Central memory CD8-positive, alpha-beta T cell (primary cell): ENCODE measurements around the gene KCTD14.
"Not testable (repeated sequence)": the region's sequence is repeated elsewhere in the genome, so short reads cannot be mapped to it uniquely, and the experiment has no call there.

Source experiments
- ATAC-seq: fragments of 150-1000 bp; cut with Tn5 transposase; replicated peaks from 2 replicates; pipeline ENCODE4 v1.10.0; 2022; ENCODE audit warnings: mild to moderate bottlenecking, moderate FRiP score, moderate number of reproducible peaks; ENCODE audit not compliant: poor library complexity, severe bottlenecking; ENCODE audit errors: extremely low read depth
- DNase-seq, 2 donors: peaks; one replicate each; pipeline ENCODE4 v3.0.0; 2021; ENCODE audit warnings: low spot score in 2 of 2
- H3K27ac Mint-ChIP-seq: one replicate; pipeline ENCODE4 v1.8.0; 2022; ENCODE audit warnings: low read depth, mild to moderate bottlenecking, moderate library complexity, mixed read lengths
- H3K27me3 Mint-ChIP-seq: one replicate; pipeline ENCODE4 v1.8.0; 2022; ENCODE audit warnings: mixed read lengths
- H3K36me3 Mint-ChIP-seq: one replicate; pipeline ENCODE4 v1.8.0; 2022; ENCODE audit warnings: mild to moderate bottlenecking, moderate library complexity, mixed read lengths; ENCODE audit not compliant: insufficient read depth
- H3K4me1 Mint-ChIP-seq: one replicate; pipeline ENCODE4 v1.8.0; 2022; ENCODE audit warnings: mixed read lengths
- H3K4me3 Mint-ChIP-seq: one replicate; pipeline ENCODE4 v1.8.0; 2022; ENCODE audit warnings: mild to moderate bottlenecking, moderate library complexity, mixed read lengths
- H3K9me3 Mint-ChIP-seq: one replicate; pipeline ENCODE4 v1.8.0; 2022; ENCODE audit warnings: mixed read lengths

Gene KCTD14

DNA sequence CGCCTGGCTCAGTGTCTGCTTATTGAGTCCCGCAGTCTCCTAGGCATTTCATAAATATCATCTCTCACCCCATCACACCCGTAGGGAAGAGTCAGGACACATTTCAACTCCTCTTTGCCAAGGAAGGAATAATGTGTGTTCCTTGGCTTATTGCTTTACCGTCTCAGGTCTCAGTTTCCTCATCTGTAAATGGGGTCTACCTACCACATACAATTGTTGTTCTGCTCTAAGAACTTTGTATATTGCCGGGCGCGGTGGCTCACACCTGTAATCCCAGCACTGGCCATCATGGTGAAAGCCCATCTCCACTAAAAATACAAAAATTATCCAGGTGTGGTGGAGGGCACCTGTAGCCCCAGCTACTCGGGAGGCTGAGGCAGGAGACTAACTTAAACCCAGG lies 37.5 kb upstream of the KCTD14 start:
- no peak for DNase-seq
- Mint-ChIP-seq H3K27me3 (no peaks in the 10 kb centered on the region), H3K36me3 (no peaks in the 10 kb centered on the region), H3K4me1 (no peaks in the 10 kb centered on the region), H3K27ac (no peak overlapping the region), H3K9me3 (no peaks in the 10 kb centered on the region), H3K4me3 (no peak overlapping the region)
- ATAC-seq: no peak

DNA sequence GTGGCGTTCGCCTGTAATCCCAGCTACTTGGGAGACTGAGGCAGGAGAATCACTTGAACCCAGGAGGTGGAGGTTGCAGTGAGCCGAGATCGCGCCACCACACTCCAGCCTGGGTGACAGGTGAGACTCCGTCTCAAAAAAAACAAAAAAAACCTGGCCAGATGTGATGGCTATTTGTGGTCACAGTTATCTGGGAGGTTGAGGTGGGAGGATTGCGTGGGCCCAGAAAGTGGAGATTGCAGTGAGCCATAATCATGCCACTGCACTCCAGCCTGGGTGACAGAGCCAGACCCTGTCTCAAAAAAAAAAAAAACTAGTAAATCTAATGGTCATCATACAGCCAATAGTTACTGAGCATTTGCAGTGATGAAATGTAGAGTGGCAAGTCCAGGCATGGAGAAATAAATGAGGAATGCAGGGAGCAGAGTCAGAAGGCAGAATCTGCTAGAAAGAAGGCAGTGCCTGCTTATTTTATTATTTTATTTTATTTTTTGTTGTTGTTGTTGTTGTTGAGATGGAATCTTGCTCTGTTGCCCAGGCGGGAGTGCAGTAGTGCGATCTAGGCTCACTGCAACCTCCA lies 36.8 kb upstream of the KCTD14 start:
- not testable (repeated sequence) for ATAC-seq, H3K4me1 Mint-ChIP-seq, H3K4me3 Mint-ChIP-seq, H3K9me3 Mint-ChIP-seq, H3K27me3 Mint-ChIP-seq, H3K36me3 Mint-ChIP-seq, DNase-seq, H3K27ac Mint-ChIP-seq

DNA sequence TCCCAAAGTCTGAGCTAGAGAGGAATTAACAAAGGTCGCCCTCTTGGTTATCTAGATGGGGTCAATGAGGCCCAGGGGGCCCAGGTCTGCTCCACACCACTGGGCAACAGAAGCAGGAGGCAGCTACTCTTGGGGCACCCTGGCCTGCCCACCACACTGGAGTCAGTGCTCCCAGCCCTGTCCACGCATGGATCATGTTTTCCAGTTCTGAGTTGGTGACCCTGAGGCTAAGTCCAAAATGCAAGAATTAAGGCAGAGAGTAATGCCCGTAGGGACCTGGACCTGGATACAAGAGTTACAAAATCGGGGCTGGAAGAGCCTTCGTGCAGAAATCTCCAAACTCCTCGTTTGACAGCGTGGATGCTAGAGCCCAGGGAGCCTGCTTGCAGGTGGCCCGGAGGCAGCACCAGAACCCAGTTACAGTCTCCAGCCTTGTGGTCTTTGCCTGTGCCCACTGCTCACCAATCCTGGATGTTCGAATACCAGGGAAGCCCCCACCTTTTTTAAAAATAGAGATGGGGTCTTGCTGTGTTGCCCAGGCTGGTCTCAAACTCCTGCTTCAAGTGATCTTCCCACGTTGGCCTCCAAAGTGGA lies 34.5 kb upstream of the KCTD14 start:
- H3K36me3 Mint-ChIP-seq: no peaks in the 10 kb centered on the region
- no peaks in the 10 kb centered on the region for H3K27me3 Mint-ChIP-seq
- H3K4me1 Mint-ChIP-seq: no peaks in the 10 kb centered on the region
- no peak overlapping the region for H3K27ac Mint-ChIP-seq
- DNase-seq: no peak
- no peak overlapping the region for H3K4me3 Mint-ChIP-seq
- ATAC-seq: no peak
- H3K9me3 Mint-ChIP-seq: no peaks in the 10 kb centered on the region

DNA sequence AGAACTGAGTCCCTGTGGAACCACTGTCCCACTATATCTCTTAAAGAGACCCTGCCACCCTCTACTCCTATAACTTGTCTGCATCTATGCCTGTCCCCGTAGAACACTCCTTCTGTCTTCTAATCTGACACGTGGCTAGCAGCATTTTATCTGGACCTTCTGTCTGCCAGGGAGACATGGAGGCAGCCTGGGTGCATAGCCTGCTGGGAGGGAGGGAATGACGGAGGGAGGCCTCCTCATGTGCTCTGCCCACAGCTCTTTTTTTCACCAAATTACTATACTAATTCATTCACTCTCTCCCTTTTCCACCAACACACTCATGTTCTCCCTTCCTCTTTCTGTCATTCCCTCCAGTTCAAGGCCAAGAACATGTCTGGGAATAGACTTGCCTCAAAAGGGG lies 33.0 kb upstream of the KCTD14 start:
- H3K36me3 Mint-ChIP-seq: no peaks in the 10 kb centered on the region
- no peak overlapping the region for H3K4me3 Mint-ChIP-seq
- DNase-seq: no peak
- H3K27ac Mint-ChIP-seq: no peak overlapping the region
- no peaks in the 10 kb centered on the region for H3K9me3 Mint-ChIP-seq
- H3K27me3 Mint-ChIP-seq: no peaks in the 10 kb centered on the region
- no peak for ATAC-seq
- no peaks in the 10 kb centered on the region for H3K4me1 Mint-ChIP-seq

DNA sequence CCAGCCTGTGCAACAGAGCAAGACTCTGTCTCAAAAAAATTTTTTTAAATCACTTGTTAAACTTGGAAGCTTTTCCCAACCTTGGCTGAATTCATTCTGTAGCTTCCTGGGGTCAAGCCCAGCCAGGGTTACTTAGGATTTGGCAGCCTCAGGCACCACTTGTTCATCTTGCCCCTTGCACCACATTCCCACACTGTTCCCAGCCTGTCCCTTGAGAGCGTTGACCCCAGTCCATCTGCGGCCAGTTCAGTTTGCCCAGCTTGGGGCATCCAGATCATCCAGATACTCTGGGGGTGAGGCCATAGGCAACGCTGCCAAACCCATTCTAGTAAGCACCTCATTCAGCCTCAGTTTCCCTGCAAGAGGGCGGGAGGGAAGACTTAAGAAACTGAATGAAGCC lies 31.9 kb upstream of the KCTD14 start:
- Mint-ChIP-seq H3K27ac (no peak overlapping the region), H3K36me3 (no peaks in the 10 kb centered on the region), H3K4me3 (no peak overlapping the region), H3K9me3 (no peaks in the 10 kb centered on the region), H3K27me3 (no peaks in the 10 kb centered on the region), H3K4me1 (no peaks in the 10 kb centered on the region)
- no peak for DNase-seq
- no peak for ATAC-seq

DNA sequence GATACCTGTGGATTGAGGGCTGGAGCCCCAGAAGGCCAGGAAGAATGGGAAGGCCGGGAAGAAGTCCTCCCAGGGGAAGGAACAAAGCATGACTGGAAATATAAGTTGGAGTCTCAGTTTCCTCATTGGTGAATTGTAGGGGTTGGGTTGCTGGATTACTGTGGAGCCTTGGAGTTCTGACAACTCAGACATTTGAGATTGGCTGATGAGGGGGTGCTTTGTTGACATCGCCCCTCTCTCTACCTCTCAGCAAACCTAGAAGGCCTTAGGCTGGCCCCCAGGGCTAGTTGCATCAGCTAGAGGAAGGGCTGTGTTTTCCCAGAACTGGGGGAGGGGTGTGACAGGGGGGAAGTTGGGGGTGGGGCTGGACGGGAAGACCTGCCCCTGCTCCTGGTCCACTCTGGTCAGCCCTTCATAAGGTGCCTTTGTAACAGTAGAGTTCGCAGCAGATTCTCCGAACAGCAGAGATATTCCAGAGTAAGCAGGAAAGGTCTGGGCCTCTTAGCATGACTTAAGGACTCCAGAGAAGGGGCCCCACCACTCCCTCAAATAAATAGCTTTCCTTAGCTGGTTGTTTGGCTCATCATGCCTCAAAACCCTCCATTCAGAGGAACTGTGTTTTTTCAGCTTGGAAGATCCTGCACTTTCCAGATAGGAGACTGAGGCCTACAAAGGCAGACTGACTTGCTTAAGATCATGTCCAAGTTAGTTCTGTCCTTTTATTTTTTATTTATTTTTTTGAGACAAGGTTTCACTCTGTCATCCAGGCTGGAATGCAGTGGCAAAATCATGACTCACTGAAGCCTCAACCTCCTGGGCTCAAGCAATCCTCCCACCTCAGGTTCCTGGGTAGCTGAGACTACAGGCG lies 28.1 kb upstream of the KCTD14 start:
- DNase-seq (no peak), ATAC-seq (no peak)
- peaks cover 3% of the 10 kb centered on the region for H3K4me1 Mint-ChIP-seq
- H3K27me3 Mint-ChIP-seq: no peaks in the 10 kb centered on the region
- no peaks in the 10 kb centered on the region for H3K36me3 Mint-ChIP-seq
- no peak overlapping the region for H3K4me3 Mint-ChIP-seq
- H3K27ac Mint-ChIP-seq: no peak overlapping the region
- H3K9me3 Mint-ChIP-seq: no peaks in the 10 kb centered on the region

DNA sequence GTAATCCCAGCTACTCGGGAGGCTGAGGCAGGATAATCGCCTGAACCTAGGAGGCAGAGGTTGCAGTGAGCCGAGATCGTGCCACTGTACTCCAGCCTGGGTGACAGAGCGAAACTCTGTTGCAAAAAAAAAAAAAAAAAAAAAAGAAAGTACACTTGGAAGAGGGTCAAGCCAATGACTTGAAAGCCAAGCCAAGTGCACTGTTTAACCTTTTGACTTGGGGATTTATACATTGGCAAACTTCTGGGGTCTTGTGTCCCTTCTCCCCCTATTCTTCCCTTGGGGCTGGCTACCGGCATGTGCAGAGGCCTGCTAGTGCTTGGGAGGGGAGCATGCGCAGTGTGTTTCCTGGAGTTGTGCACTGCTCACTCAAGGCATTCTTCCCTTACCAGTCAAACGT lies 26.3 kb upstream of the KCTD14 start:
- Mint-ChIP-seq H3K4me3 (no peak overlapping the region), H3K4me1 (peaks cover 10% of the 10 kb centered on the region), H3K27ac (no peak overlapping the region), H3K27me3 (no peaks in the 10 kb centered on the region), H3K9me3 (no peaks in the 10 kb centered on the region), H3K36me3 (peaks cover 3% of the 10 kb centered on the region)
- no peak for ATAC-seq
- no peak for DNase-seq

DNA sequence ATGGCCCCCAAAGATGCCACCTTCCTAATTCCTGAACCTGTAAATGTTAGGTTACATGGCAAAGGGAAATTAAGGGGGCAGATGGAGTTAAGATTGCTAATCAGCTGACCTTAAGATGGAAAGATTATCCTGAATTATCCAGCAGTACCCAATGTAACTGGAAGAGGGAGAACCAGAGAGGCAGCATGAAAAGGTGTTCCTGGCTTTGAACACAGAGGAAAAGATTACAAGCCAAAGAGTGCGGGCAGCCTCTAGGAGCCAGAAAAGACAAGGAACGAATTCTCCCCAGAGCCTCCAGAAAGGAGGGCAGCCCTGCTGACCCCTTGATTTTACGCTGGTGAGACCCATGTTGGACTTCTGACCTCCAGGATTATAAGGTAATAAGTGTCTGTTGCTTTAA lies 25.5 kb upstream of the KCTD14 start:
- H3K4me3 Mint-ChIP-seq: no peak overlapping the region
- no peaks in the 10 kb centered on the region for H3K9me3 Mint-ChIP-seq

DNA sequence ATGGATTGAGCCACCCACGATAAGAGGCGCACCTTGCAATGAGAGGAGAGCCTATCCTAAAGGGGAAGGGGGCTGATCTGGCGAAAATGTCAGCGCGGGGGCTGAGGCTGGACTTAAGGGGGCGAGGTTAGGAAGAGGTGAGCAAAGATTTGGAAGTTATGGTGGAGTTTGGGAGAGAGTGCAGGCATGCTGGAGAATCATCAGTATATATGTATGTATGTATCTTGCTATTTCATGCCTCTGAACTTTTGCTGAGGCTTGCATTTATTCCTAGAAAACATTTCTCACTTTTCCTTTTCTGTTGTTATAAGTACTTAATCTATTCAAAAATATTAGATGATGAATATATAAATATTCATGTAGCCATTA lies 23.4 kb upstream of the KCTD14 start:
- peaks cover 10% of the 10 kb centered on the region for H3K4me1 Mint-ChIP-seq
- no peak overlapping the region for H3K27ac Mint-ChIP-seq
- ATAC-seq (no peak), DNase-seq (no peak)
- no peaks in the 10 kb centered on the region for H3K9me3 Mint-ChIP-seq
- no peaks in the 10 kb centered on the region for H3K27me3 Mint-ChIP-seq
- H3K36me3 Mint-ChIP-seq: peaks cover 3% of the 10 kb centered on the region
- no peak overlapping the region for H3K4me3 Mint-ChIP-seq

More for the DNA sequence above, 25.5 kb upstream of the KCTD14 start:
- Mint-ChIP-seq H3K4me1 (peaks cover 10% of the 10 kb centered on the region), H3K27ac (no peak overlapping the region), H3K27me3 (no peaks in the 10 kb centered on the region), H3K36me3 (peaks cover 3% of the 10 kb centered on the region)
- no peak for DNase-seq
- ATAC-seq: no peak

DNA sequence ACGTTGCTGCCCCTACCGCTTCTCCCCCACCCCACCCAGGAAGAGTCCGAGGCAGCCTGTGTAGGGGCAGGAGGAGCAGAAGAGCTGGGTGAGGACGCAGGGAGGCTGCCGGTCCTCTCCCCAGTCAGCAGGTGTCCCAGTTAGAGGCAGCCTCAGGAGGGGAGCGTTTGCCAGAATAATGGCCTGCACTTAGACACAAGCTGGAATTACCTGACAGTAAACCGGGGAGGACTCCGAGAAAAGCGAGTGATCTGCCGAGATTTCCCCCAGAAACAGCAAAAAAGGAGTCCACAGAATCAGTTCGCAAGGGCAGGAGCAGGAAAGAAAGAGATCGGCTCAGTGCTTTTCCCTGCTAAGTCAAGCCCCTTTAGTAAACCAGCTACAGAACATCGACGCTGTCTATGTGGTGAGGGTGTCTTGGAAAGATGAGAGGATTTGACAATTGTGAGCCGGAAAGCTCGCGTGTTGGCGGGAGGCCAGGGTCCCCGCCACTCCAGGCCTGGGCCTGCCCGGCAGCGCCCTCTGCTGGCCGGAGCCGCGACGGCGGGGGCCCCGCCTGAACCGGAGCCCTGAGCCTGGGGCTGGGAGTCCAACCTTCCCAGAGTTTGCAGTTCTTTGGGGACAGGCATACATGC lies 22.9 kb upstream of the KCTD14 start:
- DNase-seq: peak; percentile 60 to 63
- Mint-ChIP-seq H3K27ac (no peak overlapping the region), H3K27me3 (no peaks in the 10 kb centered on the region)

DNA sequence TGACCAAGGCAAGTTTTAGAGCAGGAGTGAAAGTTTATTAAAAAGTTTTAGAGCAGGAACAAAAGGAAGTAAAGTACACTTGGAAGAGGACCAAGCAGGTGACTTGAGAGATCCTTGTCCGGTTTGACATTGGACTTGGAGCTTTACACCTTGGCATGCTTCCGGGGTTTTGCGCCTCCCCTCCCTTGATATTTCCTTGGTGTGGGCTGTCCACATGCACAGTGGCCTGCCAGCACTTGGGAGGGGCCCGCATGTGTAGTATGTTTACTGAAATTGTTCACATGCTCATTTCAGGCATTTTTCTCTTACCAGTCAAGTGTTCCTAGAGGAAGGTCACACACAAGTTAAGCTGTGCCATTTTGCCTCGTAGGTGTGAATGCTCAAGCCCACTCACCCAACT lies 21.6 kb upstream of the KCTD14 start:
- ATAC-seq (no peak), DNase-seq (no peak)
- H3K36me3 Mint-ChIP-seq: peaks cover 3% of the 10 kb centered on the region
- H3K4me1 Mint-ChIP-seq: peaks cover 18% of the 10 kb centered on the region
- H3K4me3 Mint-ChIP-seq: no peak overlapping the region
- no peaks in the 10 kb centered on the region for H3K27me3 Mint-ChIP-seq
- H3K9me3 Mint-ChIP-seq: no peaks in the 10 kb centered on the region
- no peak overlapping the region for H3K27ac Mint-ChIP-seq

More for the DNA sequence above, 22.9 kb upstream of the KCTD14 start:
- no peaks in the 10 kb centered on the region for H3K9me3 Mint-ChIP-seq
- H3K4me3 Mint-ChIP-seq: peak overlapping the region; percentile 61
- H3K4me1 Mint-ChIP-seq: peaks cover 10% of the 10 kb centered on the region
- H3K36me3 Mint-ChIP-seq: peaks cover 3% of the 10 kb centered on the region
- peak; percentile 85 for ATAC-seq

DNA sequence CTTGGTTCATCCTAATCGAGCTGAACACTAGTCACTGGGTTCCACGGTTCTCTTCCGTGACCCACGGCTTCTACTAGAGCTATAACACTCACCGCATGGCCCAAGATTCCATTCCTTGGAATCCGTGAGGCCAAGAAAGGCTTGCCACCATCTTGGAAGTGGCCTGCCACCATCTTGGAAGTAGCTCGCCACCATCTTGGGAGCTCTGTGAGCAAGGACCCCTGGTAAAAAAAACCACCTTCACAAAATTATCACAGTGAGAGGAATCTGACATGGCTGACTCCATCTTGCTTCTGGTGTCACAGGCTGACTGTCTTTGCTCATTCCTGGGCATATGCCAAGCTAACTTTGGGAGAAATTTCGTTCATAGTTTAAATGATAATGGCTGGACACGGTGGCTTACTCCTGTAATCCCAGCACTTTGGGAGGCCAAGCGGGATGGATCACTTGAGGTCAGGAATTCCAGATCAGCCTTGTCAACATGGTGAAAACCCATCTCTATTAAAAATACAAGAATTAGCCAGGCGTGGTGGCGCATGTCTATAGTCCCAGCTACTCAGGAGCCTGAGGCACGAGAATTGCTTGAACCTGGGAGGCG lies 18.9 kb upstream of the KCTD14 start:
- Mint-ChIP-seq H3K4me1 (peaks cover 21% of the 10 kb centered on the region), H3K27ac (no peak overlapping the region), H3K36me3 (peaks cover 3% of the 10 kb centered on the region), H3K9me3 (no peaks in the 10 kb centered on the region), H3K27me3 (no peaks in the 10 kb centered on the region), H3K4me3 (no peak overlapping the region)
- DNase-seq (no peak), ATAC-seq (no peak)
